Activated B cell treated with CpG ODN at 0.5 μM for 24 hours (primary cell): ENCODE data around the gene SREBF2. TPM values are rescaled to one million over a fixed set of nuclear protein-coding genes. Genes with fewer than 3 reads are reported as not detected.

Experiments used
- ATAC-seq: fragments of 200-7000 bp; cut with Tn5 transposase; one replicate; pipeline ENCODE4 v1.10.0; 2021; ENCODE audit warnings: low read depth, mild to moderate bottlenecking, moderate library complexity
- CTCF ChIA-PET: fragments of 350-600 bp; sonication (Branson Sonifier 250); formaldehyde crosslinking; loops from one replicate; lab custom pipeline; 2021; ENCODE audit warnings: antibody characterized with exemption; lab: Charles Lee
- POLR2A ChIA-PET: fragments of 350-600 bp; sonication (Branson Sonifier 250); formaldehyde crosslinking; loops from one replicate; lab custom pipeline; 2021; ENCODE audit warnings: antibody characterized with exemption; lab: Charles Lee
- DNase-seq: peaks from one replicate; pipeline ENCODE4 v3.0.0; 2022
- H3K27ac Mint-ChIP-seq: one replicate; pipeline ENCODE4 v1.8.0; 2020; ENCODE audit warnings: mixed read lengths
- H3K27me3 Mint-ChIP-seq: one replicate; pipeline ENCODE4 v1.8.0; 2021; ENCODE audit warnings: mixed read lengths
- H3K36me3 Mint-ChIP-seq: one replicate; pipeline ENCODE4 v1.8.0; 2021; ENCODE audit warnings: low read depth, mixed read lengths
- H3K4me1 Mint-ChIP-seq: one replicate; pipeline ENCODE4 v1.8.0; 2021; ENCODE audit warnings: mixed read lengths
- H3K4me3 Mint-ChIP-seq: one replicate; pipeline ENCODE4 v1.8.0; 2020; ENCODE audit warnings: mild to moderate bottlenecking, mixed read lengths
- H3K9me3 Mint-ChIP-seq: one replicate; pipeline ENCODE4 v1.8.0; 2020; ENCODE audit warnings: mixed read lengths
- CTCF ChIP-seq: fragments of 200-600 bp; IDR thresholded peaks from one replicate; pipeline ENCODE4 v1.8.0; 2022; ENCODE audit warnings: antibody characterized with exemption, mild to moderate bottlenecking
- intact Hi-C: fragments of 100-400 bp; cut with micrococcal nuclease; formaldehyde crosslinking; loops from one replicate; pipeline ENCODE4 v1.15.1; 2024
- total RNA-seq: library from RNA; stranded (reverse); gene quantifications from 2 replicates; pipeline ENCODE4 v1.2.3, GENCODE V29; 2022

SREBF2 gene
- total RNA-seq, 1 donor from 2014 or later = 307 TPM

GRCh38 chr22:41929418-41929810, 96.5 kb downstream of the SREBF2 start:
- intact Hi-C loops = no loop called here
- Mint-ChIP-seq H3K4me3 (peak overlapping the region; percentile 82), H3K27me3 (no peaks in the 10 kb centered on the region), H3K4me1 (peaks cover 85% of the 10 kb centered on the region), H3K36me3 (peaks cover 15% of the 10 kb centered on the region), H3K27ac (peak overlapping the region; percentile 94), H3K9me3 (no peaks in the 10 kb centered on the region)
- no peak for DNase-seq
- TF ChIP-seq CTCF = no peak
- ChIA-PET CTCF (interaction anchor here (11.8 kb wide), 1 partner anchor 8 kb away, joined by 258 read pairs; no protein-coding TSS in a partner anchor), POLR2A (interaction anchor here (0.7 to 14.7 kb wide), 5 partner anchors 8 to 1075 kb away, joined by 6 to 1414 read pairs (median 141); partner anchors contain the start of genes SHISA8 and SREBF2)
- ATAC-seq = no peak

- H3K4me1 Mint-ChIP-seq = peaks cover 97% of the 10 kb centered on the region
- DNase-seq (peak; percentile 72), ATAC-seq (peak; percentile 35)
- CTCF ChIA-PET = interaction anchor here (0.7 kb wide), 1 partner anchor 9 kb away, joined by 3 read pairs; no protein-coding TSS in a partner anchor
- H3K4me3 Mint-ChIP-seq = peak overlapping the region; percentile 52
- POLR2A ChIA-PET = interaction anchor here (0.7 to 4.8 kb wide), 5 partner anchors 9 to 99 kb away, joined by 4 to 51 read pairs (median 14); partner anchors contain the start of gene SREBF2
- TF ChIP-seq CTCF = no peak
- H3K27ac Mint-ChIP-seq = peak overlapping the region; percentile 100
- H3K36me3 Mint-ChIP-seq = no peaks in the 10 kb centered on the region
- no peaks in the 10 kb centered on the region for H3K9me3 Mint-ChIP-seq
- H3K27me3 Mint-ChIP-seq = no peaks in the 10 kb centered on the region
- intact Hi-C loops = loop anchor here (1.0 to 10.0 kb wide), 2 partner anchors 9 to 977 kb away; partner anchors contain the start of gene RBX1
These were observed 98.9 kb downstream of the SREBF2 start for GRCh38 chr22:41931701-41932269.

- no peaks in the 10 kb centered on the region for H3K9me3 Mint-ChIP-seq
- H3K4me1 Mint-ChIP-seq = peaks cover 97% of the 10 kb centered on the region
- POLR2A ChIA-PET = interaction anchor here (2.4 to 4.8 kb wide), 3 partner anchors 8 to 100 kb away, joined by 14 to 51 read pairs (median 19); partner anchors contain the start of gene SREBF2
- intact Hi-C loops = loop anchor here (10.0 kb wide), 1 partner anchor 978 kb away; the partner anchor contains the start of gene RBX1
- no peak for TF ChIP-seq CTCF
- peak overlapping the region; percentile 53 for H3K4me3 Mint-ChIP-seq
- CTCF ChIA-PET = no interaction called here
- peak overlapping the region; percentile 100 for H3K27ac Mint-ChIP-seq
- no peak for DNase-seq
- no peaks in the 10 kb centered on the region for H3K36me3 Mint-ChIP-seq
- no peaks in the 10 kb centered on the region for H3K27me3 Mint-ChIP-seq
- no peak for ATAC-seq
These were observed 99.4 kb downstream of the SREBF2 start for GRCh38 chr22:41932353-41932752.

GRCh38 chr22:41933411-41934177, 100.7 kb downstream of the SREBF2 start:
- peak; percentile 35 for DNase-seq
- H3K27ac Mint-ChIP-seq = peak overlapping the region; percentile 100
- peaks cover 97% of the 10 kb centered on the region for H3K4me1 Mint-ChIP-seq
- no peak for TF ChIP-seq CTCF
- ChIA-PET POLR2A (interaction anchor here (1.0 to 9.1 kb wide), 6 partner anchors 7 to 134 kb away, joined by 5 to 1414 read pairs (median 46); partner anchors contain the start of genes CCDC134, CENPM, SREBF2 and TNFRSF13C), CTCF (interaction anchor here (9.1 kb wide), 1 partner anchor 10 kb away, joined by 258 read pairs; the partner anchor contains the start of gene TNFRSF13C)
- no peak for ATAC-seq
- no peaks in the 10 kb centered on the region for H3K27me3 Mint-ChIP-seq
- peak overlapping the region; percentile 24 for H3K4me3 Mint-ChIP-seq
- H3K9me3 Mint-ChIP-seq = no peaks in the 10 kb centered on the region
- intact Hi-C loops = loop anchor here (10.0 kb wide), 1 partner anchor 979 kb away; the partner anchor contains the start of gene RBX1
- H3K36me3 Mint-ChIP-seq = no peaks in the 10 kb centered on the region
